Embryonic facial prominence (tissue), 1 donor: ENCODE measurements around the gene ZNF24.
A peak's percentile ranks its signal among the peaks of the same experiment; 100 is the strongest.

Source experiments
- DNase-seq: peaks from one replicate; pipeline ENCODE4 v3.0.0-alpha.2; 2016; ENCODE audit errors: extremely low spot score

ZNF24 gene

GRCh38 chr18:35343936-35344735 is at the start of gene ZNF24:
ZNF24 (minus strand) TSS chr18:35344420; CDS start chr18:35340650, 3,770 bp downstream.
- DNase-seq: peak; percentile 90

- DNase-seq: no peak
Measured at GRCh38 chr18:35393716-35394115, 49.5 kb upstream of the ZNF24 start.

- no peak for DNase-seq
Measured at GRCh38 chr18:35392375-35392774, 48.2 kb upstream of the ZNF24 start.

- no peak for DNase-seq
Measured at GRCh38 chr18:35390951-35391700, 46.9 kb upstream of the ZNF24 start.

GRCh38 chr18:35389095-35389618 is 44.9 kb upstream of the ZNF24 start:
- no peak for DNase-seq

- DNase-seq: no peak
Measured at GRCh38 chr18:35387152-35387571, 42.9 kb upstream of the ZNF24 start.

- DNase-seq: peak; percentile 31
Measured at GRCh38 chr18:35386600-35387100, 42.4 kb upstream of the ZNF24 start.

GRCh38 chr18:35383136-35383535 is 38.9 kb upstream of the ZNF24 start:
- DNase-seq: no peak

- DNase-seq: no peak
Measured at GRCh38 chr18:35379421-35379820, 35.2 kb upstream of the ZNF24 start.

GRCh38 chr18:35378574-35378896 is 34.3 kb upstream of the ZNF24 start:
- DNase-seq: no peak

GRCh38 chr18:35377875-35378573 is 33.8 kb upstream of the ZNF24 start:
- DNase-seq: no peak

- DNase-seq: no peak
Measured at GRCh38 chr18:35376742-35377695, 32.8 kb upstream of the ZNF24 start, which contains the start of gene ZNF396. ZNF396 (minus strand) TSS chr18:35377337; CDS start chr18:35374292, 3,045 bp downstream.

GRCh38 chr18:35376393-35376741 is 32.1 kb upstream of the ZNF24 start:
- no peak for DNase-seq

- DNase-seq: no peak
Measured at GRCh38 chr18:35374708-35375107, 30.5 kb upstream of the ZNF24 start.

- DNase-seq: no peak
Measured at GRCh38 chr18:35371412-35372195, 27.4 kb upstream of the ZNF24 start.

- DNase-seq: no peak
Measured at GRCh38 chr18:35369126-35369525, 24.9 kb upstream of the ZNF24 start.

- no peak for DNase-seq
Measured at GRCh38 chr18:35368595-35368994, 24.4 kb upstream of the ZNF24 start.

- no peak for DNase-seq
Measured at GRCh38 chr18:35362531-35362930, 18.3 kb upstream of the ZNF24 start.

- no peak for DNase-seq
Measured at GRCh38 chr18:35361570-35362321, 17.5 kb upstream of the ZNF24 start.
